ENCODE measurements around the gene MTARC2. TPM values are rescaled to one million over a fixed set of nuclear protein-coding genes. Genes with fewer than 3 reads are reported as not detected.

MTARC2 gene
- total and polyA plus RNA-seq, 2 donors (not counting 1 experiment from before 2014, with no cell fraction given), result 12.6 to 14.5 TPM

- TF ChIP-seq EZH2 (IDR thresholded peaks at IDR 0.05; ENCODE audit: low read length, missing control alignments) (no peak), CTCF (conservative IDR thresholded peaks at IDR 0.05 in 1 of 2, IDR thresholded peaks at IDR 0.05 in 1 of 2; ENCODE audit: low read depth in 1 of 2, low read length in 2 of 2) (no peak)
- no peaks in the 10 kb centered on the region for H3K36me3 ChIP-seq (ENCODE audit: control insufficient read depth, insufficient read depth, low read length)
- H2AFZ ChIP-seq (ENCODE audit: low read length), result peak overlapping the region; percentile 6
- H3K27me3 ChIP-seq (ENCODE audit: control insufficient read depth, insufficient read depth, low read length), result no peaks in the 10 kb centered on the region
- DNase-seq (ENCODE audit: low read depth in 2 of 2), result peak in 1 of 2 donors; percentile 48
- peak overlapping the region in 3 of 4 experiments; percentile 19 to 80 (median 19) for H3K4me3 ChIP-seq (replicated peaks in 1 of 4; ENCODE audit: control extremely low read depth in 1 of 4, insufficient read depth in 1 of 4, low read depth in 3 of 4, low read length in 4 of 4)
- no peaks in the 10 kb centered on the region for H4K20me1 ChIP-seq (ENCODE audit: control insufficient read depth, extremely low read depth, insufficient read depth, low read length)
- no peak overlapping the region for H3K9ac ChIP-seq (ENCODE audit: insufficient read depth, low read length)
- H3K79me2 ChIP-seq (ENCODE audit: control insufficient read depth, insufficient read depth, low read length), result no peaks in the 10 kb centered on the region
- H3K4me2 ChIP-seq (ENCODE audit: extremely low read depth, insufficient read depth, low read length), result peak overlapping the region; percentile 56
- H3K4me1 ChIP-seq (ENCODE audit: control insufficient read depth, extremely low read depth, insufficient read depth, low read length), result peaks cover 2% of the 10 kb centered on the region
- H3K9me3 ChIP-seq (ENCODE audit: control insufficient read depth, insufficient read depth, low read depth, low read length), result no peaks in the 10 kb centered on the region
- H3K27ac ChIP-seq (ENCODE audit: insufficient read depth, low read length), result no peak overlapping the region
These were observed 2.0 kb downstream of the MTARC2 start for GRCh38 chr1:220750131-220750515.

GRCh38 chr1:220751111-220751510 lies 3.0 kb downstream of the MTARC2 start:
- Histone ChIP-seq H3K4me1 (ENCODE audit: control insufficient read depth, extremely low read depth, insufficient read depth, low read length) (peaks cover 2% of the 10 kb centered on the region), H3K9me3 (ENCODE audit: control insufficient read depth, insufficient read depth, low read depth, low read length) (no peaks in the 10 kb centered on the region), H3K4me2 (ENCODE audit: extremely low read depth, insufficient read depth, low read length) (no peak overlapping the region), H3K4me3 (replicated peaks in 1 of 4; ENCODE audit: control extremely low read depth in 1 of 4, insufficient read depth in 1 of 4, low read depth in 3 of 4, low read length in 4 of 4) (no peak overlapping the region), H3K9ac (ENCODE audit: insufficient read depth, low read length) (no peak overlapping the region), H3K79me2 (ENCODE audit: control insufficient read depth, insufficient read depth, low read length) (no peaks in the 10 kb centered on the region), H4K20me1 (ENCODE audit: control insufficient read depth, extremely low read depth, insufficient read depth, low read length) (no peaks in the 10 kb centered on the region), H3K27me3 (ENCODE audit: control insufficient read depth, insufficient read depth, low read length) (no peaks in the 10 kb centered on the region), H2AFZ (ENCODE audit: low read length) (no peak overlapping the region), H3K36me3 (ENCODE audit: control insufficient read depth, insufficient read depth, low read length) (no peaks in the 10 kb centered on the region), H3K27ac (ENCODE audit: insufficient read depth, low read length) (no peak overlapping the region)
- no peak for TF ChIP-seq EZH2 (IDR thresholded peaks at IDR 0.05; ENCODE audit: low read length, missing control alignments)
- TF ChIP-seq CTCF (conservative IDR thresholded peaks at IDR 0.05 in 1 of 2, IDR thresholded peaks at IDR 0.05 in 1 of 2; ENCODE audit: low read depth in 1 of 2, low read length in 2 of 2), result no peak
- DNase-seq (ENCODE audit: low read depth in 2 of 2), result no peak

GRCh38 chr1:220754212-220754917 lies 6.2 kb downstream of the MTARC2 start:
- Histone ChIP-seq H2AFZ (ENCODE audit: low read length) (peak overlapping the region; percentile 2), H3K9me3 (ENCODE audit: control insufficient read depth, insufficient read depth, low read depth, low read length) (no peaks in the 10 kb centered on the region), H3K4me1 (ENCODE audit: control insufficient read depth, extremely low read depth, insufficient read depth, low read length) (peaks cover 2% of the 10 kb centered on the region), H3K4me2 (ENCODE audit: extremely low read depth, insufficient read depth, low read length) (peak overlapping the region; percentile 61), H4K20me1 (ENCODE audit: control insufficient read depth, extremely low read depth, insufficient read depth, low read length) (no peaks in the 10 kb centered on the region), H3K4me3 (replicated peaks in 1 of 4; ENCODE audit: control extremely low read depth in 1 of 4, insufficient read depth in 1 of 4, low read depth in 3 of 4, low read length in 4 of 4) (peak overlapping the region in 2 of 4 experiments; percentile 12 to 24), H3K36me3 (ENCODE audit: control insufficient read depth, insufficient read depth, low read length) (peaks cover 2% of the 10 kb centered on the region), H3K79me2 (ENCODE audit: control insufficient read depth, insufficient read depth, low read length) (no peaks in the 10 kb centered on the region), H3K27me3 (ENCODE audit: control insufficient read depth, insufficient read depth, low read length) (no peaks in the 10 kb centered on the region), H3K27ac (ENCODE audit: insufficient read depth, low read length) (no peak overlapping the region), H3K9ac (ENCODE audit: insufficient read depth, low read length) (no peak overlapping the region)
- DNase-seq (ENCODE audit: low read depth in 2 of 2), result peak in 1 of 2 donors; percentile 29
- TF ChIP-seq CTCF (conservative IDR thresholded peaks at IDR 0.05 in 1 of 2, IDR thresholded peaks at IDR 0.05 in 1 of 2; ENCODE audit: low read depth in 1 of 2, low read length in 2 of 2) (no peak), EZH2 (IDR thresholded peaks at IDR 0.05; ENCODE audit: low read length, missing control alignments) (no peak)
